HepG2 (cell line): ENCODE data around the gene TXNRD2. TPM values are rescaled to one million over a fixed set of nuclear protein-coding genes. Genes with fewer than 3 reads are reported as not detected.

Source experiments
- ARNT ChIP-seq: fragments of 450-650 bp; IDR thresholded peaks from 2 replicates; pipeline ENCODE4 v1.6.1; 2017
- CBX2 ChIP-seq, 2 experiments: fragments of 200-600 bp in 1 of 2; sonication (generic); formaldehyde crosslinking in 1 of 2; IDR thresholded peaks; 2 replicates each; pipeline versions ENCODE4 v1.7.0 to v1.8.1; 2018 to 2022; ENCODE audit warnings: low read depth in 2 of 2, low read length in 1 of 2, mild to moderate bottlenecking in 1 of 2, missing genetic modification reagents in 1 of 2
- DMAP1 ChIP-seq: IDR thresholded peaks from 2 replicates; pipeline ENCODE4 v1.6.1; 2016
- KDM2A ChIP-seq: sonication (generic); formaldehyde crosslinking; IDR thresholded peaks from 2 replicates; pipeline ENCODE4 v1.4.0; 2020; ENCODE audit warnings: low read depth, missing genetic modification reagents, borderline replicate concordance
- MED8 ChIP-seq: sonication (generic); formaldehyde crosslinking; IDR thresholded peaks from 2 replicates; pipeline ENCODE4 v1.8.1; 2023; ENCODE audit warnings: mild to moderate bottlenecking, missing genetic modification reagents; ENCODE audit not compliant: insufficient replicate concordance
- MEIS1 ChIP-seq: sonication (generic); formaldehyde crosslinking; IDR thresholded peaks from 2 replicates; pipeline ENCODE4 v1.9.0; 2021; ENCODE audit warnings: mild to moderate bottlenecking, missing genetic modification reagents, moderate library complexity, borderline replicate concordance
- MIER3 ChIP-seq: IDR thresholded peaks from 2 replicates; pipeline ENCODE4 v1.6.1; 2016; ENCODE audit warnings: missing compliant biosample characterization, borderline replicate concordance
- SP1 ChIP-seq, 2 experiments: fragments of 450-650 bp in 1 of 2; sonication (generic) in 1 of 2; formaldehyde crosslinking in 1 of 2; IDR thresholded peaks; 2 replicates each; pipeline versions ENCODE4 v1.4.0 to v1.6.1; 2016 to 2020; ENCODE audit warnings: missing genetic modification reagents in 1 of 2
- YY1 ChIP-seq: IDR thresholded peaks from 2 replicates; pipeline ENCODE4 v1.6.1; 2011; ENCODE audit warnings: low read length, low read depth, moderate library complexity, mild to moderate bottlenecking; ENCODE audit not compliant: insufficient read depth, insufficient replicate concordance
- ZNF121 ChIP-seq: sonication (generic); formaldehyde crosslinking; IDR thresholded peaks from 2 replicates; pipeline ENCODE4 v1.5.0; 2020; ENCODE audit warnings: mild to moderate bottlenecking, missing genetic modification reagents
- ZNF207 ChIP-seq: fragments of 450-650 bp; IDR thresholded peaks from 2 replicates; pipeline ENCODE4 v1.6.1; 2016; ENCODE audit warnings: antibody characterized with exemption, borderline replicate concordance
- ZNF644 ChIP-seq: IDR thresholded peaks from 2 replicates; pipeline ENCODE4 v1.6.1; 2016; ENCODE audit warnings: low read depth
- ZNF83 ChIP-seq: sonication (generic); formaldehyde crosslinking; IDR thresholded peaks from 2 replicates; pipeline ENCODE4 v1.4.0; 2020; ENCODE audit warnings: missing genetic modification reagents, mild to moderate bottlenecking, borderline replicate concordance
- ZSCAN30 ChIP-seq: sonication (generic); formaldehyde crosslinking; IDR thresholded peaks from 2 replicates; pipeline ENCODE4 v1.5.0; 2020; ENCODE audit warnings: mild to moderate bottlenecking, missing genetic modification reagents
- polyA plus RNA-seq, 8 experiments: library from polyadenylated mRNA; depleted of rRNA in 3 of 8; stranded (reverse) in 7 of 8; unstranded in 1 of 8; fragments of >200 nt; fragmentation: Illumina TruSeq in 4 of 8; extraction: Trizol in 4 of 8; gene quantifications; 2 replicates each; pipeline versions ENCODE4 v1.2.1 to v1.2.3, GENCODE V29; 2011 to 2016; ENCODE audit warnings: low read depth in 4 of 8, missing spikeins in 1 of 8, mixed read lengths in 1 of 8; ENCODE audit not compliant: insufficient read depth in 1 of 8
- total RNA-seq, 5 experiments: library from RNA; depleted of rRNA; stranded (reverse); fragments of >200 nt; fragmentation: Illumina TruSeq; extraction: Trizol; gene quantifications; 2 replicates each; pipeline ENCODE4 v1.2.3, GENCODE V29; 2016; ENCODE audit warnings: low read depth in 1 of 5
- TF ChIP-seq, protein P1 (sequence below): sonication (generic); formaldehyde crosslinking; IDR thresholded peaks from 2 replicates; pipeline ENCODE4 v1.4.0; 2020; ENCODE audit warnings: mild to moderate bottlenecking, low read depth, missing genetic modification reagents
- TF ChIP-seq, protein P2 (sequence below): IDR thresholded peaks from 2 replicates; pipeline ENCODE4 v1.4.0; 2020; ENCODE audit warnings: mild to moderate bottlenecking, missing genetic modification reagents
- TF ChIP-seq, protein P3 (sequence below): sonication (generic); formaldehyde crosslinking; IDR thresholded peaks from 2 replicates; pipeline ENCODE4 v1.4.0; 2020; ENCODE audit warnings: missing genetic modification reagents
- TF ChIP-seq, protein P4 (sequence below), 2 experiments: sonication (generic) in 1 of 2; formaldehyde crosslinking in 1 of 2; IDR thresholded peaks; 2 replicates each; pipeline versions ENCODE4 v1.5.1 to v1.6.1; 2011 to 2020; ENCODE audit warnings: borderline replicate concordance in 1 of 2, low read depth in 1 of 2, low read length in 1 of 2, mild to moderate bottlenecking in 1 of 2, missing genetic modification reagents in 1 of 2, moderate library complexity in 1 of 2

TXNRD2 gene
- total and polyA plus RNA-seq, 2 of the 13 experiments (the other 11 are each of a cell fraction or from before 2014, with no cell fraction given) = 17.5 to 18.6 TPM

DNA sequence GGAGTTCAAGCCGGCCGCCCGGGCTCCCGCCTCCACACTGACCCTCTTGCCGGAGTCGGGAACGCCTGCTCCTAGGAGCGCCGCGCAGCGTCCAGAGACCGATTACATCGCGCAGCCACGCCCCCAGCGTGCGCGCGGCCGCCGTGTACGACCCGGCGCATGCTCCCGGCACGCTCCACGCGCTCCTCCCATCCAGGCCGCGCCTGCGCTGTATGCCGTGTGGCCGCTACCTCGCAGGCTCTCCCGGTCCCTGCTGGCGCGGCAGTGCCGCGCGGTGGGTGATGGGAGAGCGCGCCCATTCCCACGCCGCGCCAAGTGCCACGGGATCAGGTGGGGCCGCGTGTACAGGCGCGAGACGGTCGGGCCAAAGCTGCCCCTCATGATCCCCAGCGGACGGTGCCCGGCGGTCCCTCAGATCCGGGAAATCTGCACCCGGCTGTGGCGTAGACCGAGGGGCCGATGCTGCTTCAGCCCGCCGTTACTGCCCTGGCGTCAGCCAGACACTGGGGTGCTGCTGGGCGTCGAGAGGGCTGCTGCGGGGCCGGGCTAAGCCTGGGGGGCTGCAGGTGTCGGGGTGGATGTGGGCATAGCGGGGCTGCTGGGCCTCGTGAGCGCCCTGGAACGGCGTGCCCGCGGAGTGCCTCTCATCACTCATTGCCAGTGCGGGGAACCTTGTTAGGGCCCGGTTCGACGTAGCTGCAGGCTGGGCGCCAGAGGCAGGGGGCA, 86.7 kb downstream of the TXNRD2 start, which contains the start of the genes GNB1L and RTL10 (continued):
- TF ChIP-seq YY1 (peak; percentile 63), ZNF121 (CRISPR knock-in tag) (no peak; the same call in 1 of the 2 replicates), MED8 (peak; percentile 96), DMAP1 (CRISPR knock-in tag) (peak; percentile 76), ARNT (no peak), CBX2 (IDR thresholded peaks at IDR 0.05; ENCODE audit: low read depth, low read length) (no peak), CBX2 (CRISPR knock-in tag; IDR thresholded peaks at IDR 0.05; ENCODE audit: low read depth) (peak; percentile 47; the same call in 1 of the 2 replicates), SP1 (IDR thresholded peaks at IDR 0.05) (no peak), SP1 (CRISPR knock-in tag; IDR thresholded peaks at IDR 0.05) (peak; percentile 97), ZSCAN30 (no peak), ZNF644 (CRISPR knock-in tag) (no peak), ZNF207 (no peak), KDM2A (CRISPR knock-in tag) (peak; percentile 72; the same call in 1 of the 2 replicates), MIER3 (CRISPR knock-in tag) (no peak), MEIS1 (peak; percentile 54), ZNF83 (CRISPR knock-in tag) (peak; percentile 95)
- TF ChIP-seq, protein P1, sequence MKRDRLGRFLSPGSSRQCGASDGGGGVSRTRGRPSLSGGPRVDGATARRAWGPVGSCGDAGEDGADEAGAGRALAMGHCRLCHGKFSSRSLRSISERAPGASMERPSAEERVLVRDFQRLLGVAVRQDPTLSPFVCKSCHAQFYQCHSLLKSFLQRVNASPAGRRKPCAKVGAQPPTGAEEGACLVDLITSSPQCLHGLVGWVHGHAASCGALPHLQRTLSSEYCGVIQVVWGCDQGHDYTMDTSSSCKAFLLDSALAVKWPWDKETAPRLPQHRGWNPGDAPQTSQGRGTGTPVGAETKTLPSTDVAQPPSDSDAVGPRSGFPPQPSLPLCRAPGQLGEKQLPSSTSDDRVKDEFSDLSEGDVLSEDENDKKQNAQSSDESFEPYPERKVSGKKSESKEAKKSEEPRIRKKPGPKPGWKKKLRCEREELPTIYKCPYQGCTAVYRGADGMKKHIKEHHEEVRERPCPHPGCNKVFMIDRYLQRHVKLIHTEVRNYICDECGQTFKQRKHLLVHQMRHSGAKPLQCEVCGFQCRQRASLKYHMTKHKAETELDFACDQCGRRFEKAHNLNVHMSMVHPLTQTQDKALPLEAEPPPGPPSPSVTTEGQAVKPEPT = 0 out of 2 replicates have a peak, but pooled peaks have one; percentile 76
- TF ChIP-seq, protein P2, sequence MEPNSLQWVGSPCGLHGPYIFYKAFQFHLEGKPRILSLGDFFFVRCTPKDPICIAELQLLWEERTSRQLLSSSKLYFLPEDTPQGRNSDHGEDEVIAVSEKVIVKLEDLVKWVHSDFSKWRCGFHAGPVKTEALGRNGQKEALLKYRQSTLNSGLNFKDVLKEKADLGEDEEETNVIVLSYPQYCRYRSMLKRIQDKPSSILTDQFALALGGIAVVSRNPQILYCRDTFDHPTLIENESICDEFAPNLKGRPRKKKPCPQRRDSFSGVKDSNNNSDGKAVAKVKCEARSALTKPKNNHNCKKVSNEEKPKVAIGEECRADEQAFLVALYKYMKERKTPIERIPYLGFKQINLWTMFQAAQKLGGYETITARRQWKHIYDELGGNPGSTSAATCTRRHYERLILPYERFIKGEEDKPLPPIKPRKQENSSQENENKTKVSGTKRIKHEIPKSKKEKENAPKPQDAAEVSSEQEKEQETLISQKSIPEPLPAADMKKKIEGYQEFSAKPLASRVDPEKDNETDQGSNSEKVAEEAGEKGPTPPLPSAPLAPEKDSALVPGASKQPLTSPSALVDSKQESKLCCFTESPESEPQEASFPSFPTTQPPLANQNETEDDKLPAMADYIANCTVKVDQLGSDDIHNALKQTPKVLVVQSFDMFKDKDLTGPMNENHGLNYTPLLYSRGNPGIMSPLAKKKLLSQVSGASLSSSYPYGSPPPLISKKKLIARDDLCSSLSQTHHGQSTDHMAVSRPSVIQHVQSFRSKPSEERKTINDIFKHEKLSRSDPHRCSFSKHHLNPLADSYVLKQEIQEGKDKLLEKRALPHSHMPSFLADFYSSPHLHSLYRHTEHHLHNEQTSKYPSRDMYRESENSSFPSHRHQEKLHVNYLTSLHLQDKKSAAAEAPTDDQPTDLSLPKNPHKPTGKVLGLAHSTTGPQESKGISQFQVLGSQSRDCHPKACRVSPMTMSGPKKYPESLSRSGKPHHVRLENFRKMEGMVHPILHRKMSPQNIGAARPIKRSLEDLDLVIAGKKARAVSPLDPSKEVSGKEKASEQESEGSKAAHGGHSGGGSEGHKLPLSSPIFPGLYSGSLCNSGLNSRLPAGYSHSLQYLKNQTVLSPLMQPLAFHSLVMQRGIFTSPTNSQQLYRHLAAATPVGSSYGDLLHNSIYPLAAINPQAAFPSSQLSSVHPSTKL (CRISPR knock-in tag) = no peak; the same call in 1 of the 2 replicates
- TF ChIP-seq, protein P3, sequence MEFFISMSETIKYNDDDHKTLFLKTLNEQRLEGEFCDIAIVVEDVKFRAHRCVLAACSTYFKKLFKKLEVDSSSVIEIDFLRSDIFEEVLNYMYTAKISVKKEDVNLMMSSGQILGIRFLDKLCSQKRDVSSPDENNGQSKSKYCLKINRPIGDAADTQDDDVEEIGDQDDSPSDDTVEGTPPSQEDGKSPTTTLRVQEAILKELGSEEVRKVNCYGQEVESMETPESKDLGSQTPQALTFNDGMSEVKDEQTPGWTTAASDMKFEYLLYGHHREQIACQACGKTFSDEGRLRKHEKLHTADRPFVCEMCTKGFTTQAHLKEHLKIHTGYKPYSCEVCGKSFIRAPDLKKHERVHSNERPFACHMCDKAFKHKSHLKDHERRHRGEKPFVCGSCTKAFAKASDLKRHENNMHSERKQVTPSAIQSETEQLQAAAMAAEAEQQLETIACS = peak; percentile 99
- TF ChIP-seq, protein P4, sequence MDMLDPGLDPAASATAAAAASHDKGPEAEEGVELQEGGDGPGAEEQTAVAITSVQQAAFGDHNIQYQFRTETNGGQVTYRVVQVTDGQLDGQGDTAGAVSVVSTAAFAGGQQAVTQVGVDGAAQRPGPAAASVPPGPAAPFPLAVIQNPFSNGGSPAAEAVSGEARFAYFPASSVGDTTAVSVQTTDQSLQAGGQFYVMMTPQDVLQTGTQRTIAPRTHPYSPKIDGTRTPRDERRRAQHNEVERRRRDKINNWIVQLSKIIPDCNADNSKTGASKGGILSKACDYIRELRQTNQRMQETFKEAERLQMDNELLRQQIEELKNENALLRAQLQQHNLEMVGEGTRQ (IDR thresholded peaks at IDR 0.05; ENCODE audit: low read depth, low read length) = no peak
- TF ChIP-seq, protein P4 (CRISPR knock-in tag; IDR thresholded peaks at IDR 0.05; ENCODE audit: borderline replicate concordance) = 0 out of 2 replicates have a peak, but pooled peaks have one; percentile 49
